Right atrium auricular region (tissue), 2 donors: ENCODE results near the gene CACNG4. TPM values are rescaled to one million over a fixed set of nuclear protein-coding genes. Genes with fewer than 3 reads are reported as not detected.

Source experiments
- DNase-seq: peaks from one replicate; pipeline ENCODE4 v3.0.0-alpha.2; 2019; ENCODE audit warnings: low spot score
- H3K27ac ChIP-seq, 2 donors: fragments of 200-600 bp; sonication (generic); 1 replicate in 1 of 2; 2 replicates in 1 of 2; pipeline ENCODE4 v1.5.1; 2016 to 2019
- H3K27me3 ChIP-seq, 2 donors: fragments of 200-600 bp; sonication (generic); one replicate each; pipeline versions ENCODE4 v1.5.1 to v1.6.0; 2017 to 2019
- H3K36me3 ChIP-seq: fragments of 200-600 bp; sonication (generic); one replicate; pipeline ENCODE4 v1.5.1; 2016
- H3K4me1 ChIP-seq, 2 donors: fragments of 200-600 bp; sonication (generic); one replicate each; pipeline versions ENCODE4 v1.5.1 to v1.6.0; 2017 to 2019
- H3K4me3 ChIP-seq, 2 donors: fragments of 200-600 bp; sonication (generic); 1 replicate in 1 of 2; 2 replicates in 1 of 2; pipeline ENCODE4 v1.5.1; 2017 to 2019; ENCODE audit warnings: mild to moderate bottlenecking in 1 of 2, moderate library complexity in 1 of 2
- H3K9me3 ChIP-seq, 2 donors: fragments of 200-600 bp; sonication (generic); one replicate each; pipeline ENCODE4 v1.5.1; 2019
- CTCF ChIP-seq, 2 donors: fragments of 200-600 bp; sonication (generic); IDR thresholded peaks; one replicate each; pipeline ENCODE4 v1.5.1; 2019; ENCODE audit warnings: antibody characterized with exemption in 2 of 2
- total RNA-seq, 2 donors: library from RNA; depleted of rRNA; stranded (reverse); fragments of >200 nt; gene quantifications; one replicate each; pipeline ENCODE4 v1.1.0, GENCODE V29; 2016

Gene CACNG4
- total RNA-seq, 2 donors from 2014 or later: 0.63 to 1.9 TPM

GRCh38 chr17:66920435-66920834 is 44.1 kb upstream of the CACNG4 start:
- Histone ChIP-seq H3K27ac (no peak overlapping the region), H3K36me3 (no peaks in the 10 kb centered on the region), H3K27me3 (no peaks in the 10 kb centered on the region), H3K4me1 (no peaks in the 10 kb centered on the region), H3K4me3 (no peak overlapping the region), H3K9me3 (no peaks in the 10 kb centered on the region)
- no peak for TF ChIP-seq CTCF (IDR thresholded peaks at IDR 0.05)
- no peak for DNase-seq

- no peaks in the 10 kb centered on the region for H3K4me1 ChIP-seq
- no peaks in the 10 kb centered on the region for H3K36me3 ChIP-seq
- H3K27ac ChIP-seq: no peak overlapping the region
- no peak overlapping the region for H3K4me3 ChIP-seq
- H3K27me3 ChIP-seq: no peaks in the 10 kb centered on the region
- DNase-seq: no peak
- no peak for TF ChIP-seq CTCF (IDR thresholded peaks at IDR 0.05)
- no peaks in the 10 kb centered on the region for H3K9me3 ChIP-seq
These were observed 43.6 kb upstream of the CACNG4 start for GRCh38 chr17:66920950-66921349.

- no peak overlapping the region for H3K27ac ChIP-seq
- H3K4me3 ChIP-seq: no peak overlapping the region
- no peak for TF ChIP-seq CTCF (IDR thresholded peaks at IDR 0.05)
- H3K9me3 ChIP-seq: no peaks in the 10 kb centered on the region
- DNase-seq: no peak
- no peaks in the 10 kb centered on the region for H3K4me1 ChIP-seq
- H3K27me3 ChIP-seq: no peaks in the 10 kb centered on the region
- no peaks in the 10 kb centered on the region for H3K36me3 ChIP-seq
These were observed 40.6 kb upstream of the CACNG4 start for GRCh38 chr17:66923886-66924285.

- DNase-seq: no peak
- TF ChIP-seq CTCF (IDR thresholded peaks at IDR 0.05): no peak
- H3K4me3 ChIP-seq: no peak overlapping the region
- no peaks in the 10 kb centered on the region for H3K4me1 ChIP-seq
- H3K9me3 ChIP-seq: no peaks in the 10 kb centered on the region
- H3K27ac ChIP-seq: no peak overlapping the region
- no peaks in the 10 kb centered on the region for H3K27me3 ChIP-seq
- no peaks in the 10 kb centered on the region for H3K36me3 ChIP-seq
These were observed 38.6 kb upstream of the CACNG4 start for GRCh38 chr17:66925811-66926500.

- Histone ChIP-seq H3K9me3 (no peaks in the 10 kb centered on the region), H3K27ac (no peak overlapping the region), H3K4me1 (no peaks in the 10 kb centered on the region), H3K27me3 (no peaks in the 10 kb centered on the region), H3K4me3 (no peak overlapping the region), H3K36me3 (no peaks in the 10 kb centered on the region)
- no peak for TF ChIP-seq CTCF (IDR thresholded peaks at IDR 0.05)
- DNase-seq: no peak
These were observed 35.6 kb upstream of the CACNG4 start for GRCh38 chr17:66928949-66929348.

DNA sequence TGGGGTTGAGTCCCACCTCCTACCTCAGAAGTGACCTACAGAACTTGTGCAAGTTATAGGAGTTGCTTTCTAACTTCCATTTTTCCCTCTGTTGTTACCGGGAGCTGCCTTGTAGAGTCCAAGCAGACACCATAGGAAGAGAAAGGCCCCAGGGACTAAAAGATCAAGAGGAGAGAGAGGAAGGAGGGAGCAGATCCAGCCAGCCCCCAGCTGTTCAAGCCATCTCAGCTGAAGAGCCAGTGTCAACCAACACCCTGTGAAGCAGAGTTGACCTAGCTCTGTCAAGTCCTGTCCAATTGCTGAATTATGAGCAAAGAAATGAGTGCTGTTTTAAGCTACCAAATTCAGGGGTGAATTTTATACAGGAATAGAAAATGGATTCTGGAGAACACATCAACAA is 34.9 kb upstream of the CACNG4 start:
- H3K9me3 ChIP-seq: no peaks in the 10 kb centered on the region
- no peaks in the 10 kb centered on the region for H3K36me3 ChIP-seq
- TF ChIP-seq CTCF (IDR thresholded peaks at IDR 0.05): no peak
- H3K27ac ChIP-seq: no peak overlapping the region
- no peaks in the 10 kb centered on the region for H3K27me3 ChIP-seq
- no peak overlapping the region for H3K4me3 ChIP-seq
- no peaks in the 10 kb centered on the region for H3K4me1 ChIP-seq
- DNase-seq: no peak
